Measurements from ENCODE around the gene CDYL2.

Gene CDYL2

DNA sequence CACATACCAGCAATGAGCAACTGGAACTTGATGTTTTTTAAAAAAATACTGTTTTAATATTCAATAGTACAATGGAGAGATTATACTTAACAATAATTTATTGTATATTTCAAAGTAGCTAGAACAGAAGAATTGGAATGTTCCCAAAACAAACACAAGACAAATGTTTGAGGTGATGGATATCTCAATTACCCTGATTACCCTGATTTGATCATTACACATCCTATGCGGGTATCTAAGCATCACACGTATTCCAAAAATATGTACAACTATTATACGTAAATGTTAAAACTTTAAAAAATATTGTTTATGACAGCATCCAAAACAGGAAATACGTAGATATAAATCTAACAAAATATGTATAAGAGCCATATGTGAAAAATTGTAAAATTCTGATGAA is 166.8 kb downstream of the CDYL2 start:
- no peaks in the 10 kb centered on the region; the same call in 1 of the 2 replicates for H3K36me3 ChIP-seq (ENCODE audit: control insufficient read depth, insufficient read depth, low read length)
- DNase-seq (ENCODE audit: extremely low read depth, insufficient read length), result no peak
- H3K27me3 ChIP-seq (replicated peaks; ENCODE audit: control insufficient read depth, insufficient read depth, low read length), result no peaks in the 10 kb centered on the region
- H3K4me3 ChIP-seq (replicated peaks; ENCODE audit: low read depth, low read length), result no peak overlapping the region
- TF ChIP-seq, protein P1, sequence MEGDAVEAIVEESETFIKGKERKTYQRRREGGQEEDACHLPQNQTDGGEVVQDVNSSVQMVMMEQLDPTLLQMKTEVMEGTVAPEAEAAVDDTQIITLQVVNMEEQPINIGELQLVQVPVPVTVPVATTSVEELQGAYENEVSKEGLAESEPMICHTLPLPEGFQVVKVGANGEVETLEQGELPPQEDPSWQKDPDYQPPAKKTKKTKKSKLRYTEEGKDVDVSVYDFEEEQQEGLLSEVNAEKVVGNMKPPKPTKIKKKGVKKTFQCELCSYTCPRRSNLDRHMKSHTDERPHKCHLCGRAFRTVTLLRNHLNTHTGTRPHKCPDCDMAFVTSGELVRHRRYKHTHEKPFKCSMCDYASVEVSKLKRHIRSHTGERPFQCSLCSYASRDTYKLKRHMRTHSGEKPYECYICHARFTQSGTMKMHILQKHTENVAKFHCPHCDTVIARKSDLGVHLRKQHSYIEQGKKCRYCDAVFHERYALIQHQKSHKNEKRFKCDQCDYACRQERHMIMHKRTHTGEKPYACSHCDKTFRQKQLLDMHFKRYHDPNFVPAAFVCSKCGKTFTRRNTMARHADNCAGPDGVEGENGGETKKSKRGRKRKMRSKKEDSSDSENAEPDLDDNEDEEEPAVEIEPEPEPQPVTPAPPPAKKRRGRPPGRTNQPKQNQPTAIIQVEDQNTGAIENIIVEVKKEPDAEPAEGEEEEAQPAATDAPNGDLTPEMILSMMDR (IDR thresholded peaks at IDR 0.05; ENCODE audit: insufficient read depth, low read length, poor library complexity, severe bottlenecking), result no peak

DNA sequence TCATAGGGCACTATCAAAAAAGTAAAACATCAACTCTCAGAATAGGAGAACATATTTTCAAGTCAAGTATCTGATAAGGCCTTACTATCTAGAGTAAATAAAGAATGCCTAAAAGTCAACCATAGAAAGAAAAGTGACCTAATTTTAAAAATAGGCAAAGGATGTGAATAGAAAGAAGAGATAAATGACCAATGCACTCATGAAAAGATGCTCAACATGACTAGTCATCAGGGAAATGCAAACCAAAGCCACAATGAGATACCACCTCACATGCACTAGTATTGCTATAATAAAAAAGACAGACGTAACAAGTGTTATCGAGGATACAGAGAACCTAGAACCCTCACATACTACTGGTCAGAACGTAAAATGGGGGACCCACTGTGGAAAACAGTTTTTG is 172.8 kb downstream of the CDYL2 start:
- H3K27me3 ChIP-seq (replicated peaks; ENCODE audit: control insufficient read depth, insufficient read depth, low read length), result no peaks in the 10 kb centered on the region
- TF ChIP-seq, protein P1 (IDR thresholded peaks at IDR 0.05; ENCODE audit: insufficient read depth, low read length, poor library complexity, severe bottlenecking), result no peak
- H3K36me3 ChIP-seq (ENCODE audit: control insufficient read depth, insufficient read depth, low read length), result no peaks in the 10 kb centered on the region; the same call in none of the 2 replicates
- DNase-seq (ENCODE audit: extremely low read depth, insufficient read length), result no peak
- H3K4me3 ChIP-seq (replicated peaks; ENCODE audit: low read depth, low read length), result no peak overlapping the region

DNA sequence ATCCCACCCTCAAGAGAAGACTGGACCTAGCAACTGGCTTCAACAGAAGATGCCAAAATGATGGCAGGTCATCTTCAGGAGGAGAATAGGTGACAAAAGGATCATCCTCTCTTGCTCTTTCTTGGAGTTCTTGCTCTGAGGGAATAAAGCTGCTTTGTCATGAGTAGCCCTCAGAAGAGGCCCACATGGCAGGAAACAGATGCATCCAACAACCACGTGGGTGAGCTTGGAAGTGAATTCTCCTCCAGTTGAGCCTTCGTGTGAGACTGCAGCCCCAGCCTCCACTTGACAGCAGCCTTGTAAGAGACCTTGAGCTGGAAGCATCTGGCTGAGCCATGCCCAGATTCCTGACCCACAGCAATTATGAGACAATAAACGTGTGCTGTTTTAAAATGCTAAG is 176.1 kb downstream of the CDYL2 start:
- DNase-seq (ENCODE audit: extremely low read depth, insufficient read length), result no peak
- TF ChIP-seq, protein P1 (IDR thresholded peaks at IDR 0.05; ENCODE audit: insufficient read depth, low read length, poor library complexity, severe bottlenecking), result no peak
- no peaks in the 10 kb centered on the region; the same call in none of the 2 replicates for H3K36me3 ChIP-seq (ENCODE audit: control insufficient read depth, insufficient read depth, low read length)
- H3K4me3 ChIP-seq (replicated peaks; ENCODE audit: low read depth, low read length), result no peak overlapping the region
- no peaks in the 10 kb centered on the region for H3K27me3 ChIP-seq (replicated peaks; ENCODE audit: control insufficient read depth, insufficient read depth, low read length)

DNA sequence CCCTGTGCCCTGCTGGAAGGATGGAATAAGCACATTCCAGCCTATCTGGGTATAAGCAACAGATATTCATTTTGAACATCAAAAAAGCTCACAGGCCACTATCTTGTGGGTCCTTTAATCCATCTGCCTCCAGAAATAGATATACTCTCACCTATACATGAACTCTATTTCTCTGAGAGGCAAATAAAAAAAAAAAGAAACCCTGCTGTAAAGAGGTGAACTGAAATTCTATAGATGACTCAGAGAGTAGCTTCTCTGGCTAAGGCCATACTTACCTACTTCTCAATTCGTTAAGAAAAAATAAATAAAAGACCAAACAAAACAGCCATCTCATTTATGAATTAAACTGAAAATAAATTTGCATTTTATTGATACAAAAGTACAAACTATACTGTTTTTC is 177.3 kb downstream of the CDYL2 start:
- no peaks in the 10 kb centered on the region for H3K36me3 ChIP-seq (ENCODE audit: control insufficient read depth, insufficient read depth, low read length)
- no peaks in the 10 kb centered on the region for H3K27me3 ChIP-seq (replicated peaks; ENCODE audit: control insufficient read depth, insufficient read depth, low read length)
- TF ChIP-seq, protein P1 (IDR thresholded peaks at IDR 0.05; ENCODE audit: insufficient read depth, low read length, poor library complexity, severe bottlenecking), result no peak
- no peak overlapping the region for H3K4me3 ChIP-seq (replicated peaks; ENCODE audit: low read depth, low read length)
- peak; percentile 38 for DNase-seq (ENCODE audit: extremely low read depth, insufficient read length)

DNA sequence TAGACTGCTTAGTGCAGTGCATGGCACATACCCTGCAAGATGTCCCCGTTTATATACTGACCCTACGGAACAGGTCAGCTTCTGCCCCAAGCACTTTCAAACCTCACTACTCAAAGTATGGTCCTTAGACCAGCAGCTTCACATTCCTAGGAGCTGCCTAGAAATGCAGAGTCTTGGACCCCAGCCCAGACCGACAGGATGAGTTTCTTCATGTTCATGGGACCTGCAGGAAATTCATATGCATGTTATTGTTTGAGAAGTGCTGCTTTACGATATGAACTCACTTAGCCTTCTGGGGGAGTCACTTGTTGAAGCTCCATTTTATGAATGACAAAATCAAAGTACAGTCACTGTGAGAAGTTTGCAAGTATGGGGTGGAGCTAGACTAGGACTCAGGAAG is 181.0 kb downstream of the CDYL2 start:
- DNase-seq (ENCODE audit: extremely low read depth, insufficient read length), result no peak
- Histone ChIP-seq H3K36me3 (ENCODE audit: control insufficient read depth, insufficient read depth, low read length) (no peaks in the 10 kb centered on the region; the same call in 1 of the 2 replicates), H3K27me3 (replicated peaks; ENCODE audit: control insufficient read depth, insufficient read depth, low read length) (no peaks in the 10 kb centered on the region), H3K4me3 (replicated peaks; ENCODE audit: low read depth, low read length) (no peak overlapping the region)
- TF ChIP-seq, protein P1 (IDR thresholded peaks at IDR 0.05; ENCODE audit: insufficient read depth, low read length, poor library complexity, severe bottlenecking), result no peak

DNA sequence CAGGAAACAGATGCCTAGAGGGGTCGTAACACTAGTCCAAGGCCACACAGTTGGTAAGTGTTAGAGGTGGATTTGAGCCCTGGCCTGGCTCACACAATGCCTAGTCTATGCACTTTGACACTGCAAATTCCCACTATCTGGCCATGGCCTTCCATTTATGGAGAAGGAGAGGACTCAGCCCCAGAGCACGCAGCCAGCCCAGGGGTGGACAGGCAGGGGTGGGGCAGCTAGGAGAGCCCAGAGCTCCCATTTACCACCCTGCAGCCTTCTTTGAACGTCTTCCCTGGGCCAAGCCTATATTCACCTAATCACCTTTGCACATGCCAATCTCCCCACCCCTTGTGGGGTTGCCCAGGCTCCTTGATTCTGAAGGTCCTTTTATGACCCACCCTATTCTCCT is 182.4 kb downstream of the CDYL2 start:
- no peak for DNase-seq (ENCODE audit: extremely low read depth, insufficient read length)
- Histone ChIP-seq H3K4me3 (replicated peaks; ENCODE audit: low read depth, low read length) (no peak overlapping the region), H3K27me3 (replicated peaks; ENCODE audit: control insufficient read depth, insufficient read depth, low read length) (no peaks in the 10 kb centered on the region), H3K36me3 (ENCODE audit: control insufficient read depth, insufficient read depth, low read length) (no peaks in the 10 kb centered on the region; the same call in 1 of the 2 replicates)
- TF ChIP-seq, protein P1 (IDR thresholded peaks at IDR 0.05; ENCODE audit: insufficient read depth, low read length, poor library complexity, severe bottlenecking), result no peak

All from GM06990 (cell line).